Measurements from ENCODE around the gene KHNYN.
A peak's percentile ranks its signal among the peaks of the same experiment; 100 is the strongest.

The KHNYN gene

GRCh38 chr14:24399999-24400718, 29.6 kb upstream of the KHNYN start:
- DNase-seq: peak in 1 of 58 donors; percentile 13

DNA sequence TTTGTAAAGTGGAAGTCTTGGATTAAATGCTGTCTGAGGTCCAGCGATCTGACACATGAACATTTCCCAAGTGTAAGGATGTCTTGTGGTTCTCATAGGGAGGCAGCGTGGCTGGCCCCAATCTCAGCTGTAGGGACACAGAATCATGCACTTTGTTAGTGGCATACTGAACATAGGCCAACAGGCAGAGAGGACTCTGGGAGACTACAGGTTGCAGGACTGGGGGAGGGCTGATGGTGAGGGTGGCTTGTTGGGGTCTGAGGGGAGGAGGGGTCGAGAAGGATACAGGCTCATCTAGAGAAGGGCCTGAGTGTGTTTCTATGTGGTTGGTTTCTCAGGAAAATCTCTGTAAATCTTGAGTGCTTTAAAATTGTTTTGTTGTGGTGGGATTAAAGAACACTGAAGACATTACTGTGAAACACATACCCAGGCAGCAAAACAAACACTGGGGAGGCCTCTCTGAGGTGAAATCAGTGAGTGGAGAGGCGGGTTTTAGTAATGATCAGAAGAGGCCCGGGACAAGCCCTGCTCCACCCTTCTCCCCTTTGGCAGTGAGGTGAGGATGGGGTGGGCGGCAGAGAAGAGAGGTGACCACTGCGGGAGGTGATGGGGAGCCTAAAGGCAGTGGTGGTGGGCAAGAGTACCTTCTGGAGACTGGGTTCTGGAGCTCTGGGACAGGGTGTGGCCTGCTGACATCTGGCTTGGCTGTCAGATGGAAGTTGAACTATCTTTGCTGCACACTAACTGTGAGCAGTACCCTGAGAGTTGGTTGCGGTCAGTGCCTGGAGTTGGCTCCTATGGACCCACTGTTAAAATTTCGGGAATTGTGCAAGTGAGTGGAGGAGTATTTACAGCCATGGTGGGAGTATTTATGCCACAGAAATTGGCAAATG, 27.7 kb upstream of the KHNYN start:
- DNase-seq: no peak

- no peak for DNase-seq
Observed at GRCh38 chr14:24403294-24403998, 26.3 kb upstream of the KHNYN start.

DNA sequence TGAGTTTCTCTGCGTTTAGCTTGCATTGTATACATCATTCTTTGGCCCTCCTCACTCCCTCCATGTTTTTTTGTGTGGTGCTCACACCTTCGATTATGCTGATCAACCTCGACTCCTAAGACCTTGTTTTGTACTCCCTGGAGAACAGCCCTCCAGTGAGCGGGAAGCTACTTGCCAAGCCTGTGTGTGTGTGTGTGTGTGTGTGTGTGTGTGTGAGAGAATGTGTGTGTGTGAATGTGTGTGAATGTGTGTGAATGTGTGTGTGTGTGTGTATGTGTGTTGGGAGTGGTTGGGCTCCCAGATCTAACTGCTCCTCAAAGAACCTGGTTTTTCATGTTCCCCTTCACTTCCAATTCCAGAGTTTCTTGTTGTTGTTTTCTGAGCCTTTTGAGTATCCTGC, 24.9 kb upstream of the KHNYN start:
- no peak for DNase-seq

- DNase-seq: no peak
Observed at GRCh38 chr14:24406416-24406815, 23.3 kb upstream of the KHNYN start.

DNA sequence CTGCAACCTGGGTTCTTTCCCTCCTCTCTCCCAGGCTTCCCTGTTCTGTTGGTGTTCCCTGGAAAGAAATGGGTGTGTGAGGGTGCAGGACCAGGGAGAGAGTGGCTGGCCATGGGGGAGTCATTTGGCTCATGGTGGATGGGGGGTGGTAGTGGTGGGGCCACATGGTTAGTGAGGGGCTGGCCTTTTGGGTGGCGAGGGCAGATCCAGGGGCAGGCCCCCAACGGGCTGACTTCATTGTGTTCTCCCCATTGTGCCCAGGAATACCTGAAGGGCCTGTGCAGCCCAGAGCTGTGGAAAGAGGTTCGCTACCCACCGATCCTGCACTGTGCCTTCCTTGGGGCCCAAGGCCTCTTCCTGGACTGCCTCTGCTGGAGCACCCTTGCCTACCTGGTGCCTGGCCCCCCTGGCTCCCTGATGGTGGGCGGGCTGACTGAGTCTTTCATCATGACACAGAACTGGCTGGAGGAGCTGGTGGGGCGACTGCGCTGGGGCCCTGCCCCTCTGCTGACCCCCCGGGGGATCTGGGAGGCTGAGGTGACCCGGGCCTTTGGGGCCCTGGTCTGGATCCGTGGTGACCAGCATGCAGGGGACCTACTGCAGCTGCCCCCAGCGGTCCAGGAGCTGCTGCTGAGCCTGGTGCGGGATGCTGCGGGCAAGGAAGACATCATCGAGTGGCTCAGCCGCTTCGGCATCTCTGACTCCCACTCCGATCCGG, 22.0 kb upstream of the KHNYN start:
- no peak for DNase-seq

- peak in 2 of 58 donors; percentile 14 to 32 for DNase-seq
Observed at GRCh38 chr14:24408764-24409163, 21.0 kb upstream of the KHNYN start.

- DNase-seq: no peak
Observed at GRCh38 chr14:24409192-24409591, 20.6 kb upstream of the KHNYN start.

DNA sequence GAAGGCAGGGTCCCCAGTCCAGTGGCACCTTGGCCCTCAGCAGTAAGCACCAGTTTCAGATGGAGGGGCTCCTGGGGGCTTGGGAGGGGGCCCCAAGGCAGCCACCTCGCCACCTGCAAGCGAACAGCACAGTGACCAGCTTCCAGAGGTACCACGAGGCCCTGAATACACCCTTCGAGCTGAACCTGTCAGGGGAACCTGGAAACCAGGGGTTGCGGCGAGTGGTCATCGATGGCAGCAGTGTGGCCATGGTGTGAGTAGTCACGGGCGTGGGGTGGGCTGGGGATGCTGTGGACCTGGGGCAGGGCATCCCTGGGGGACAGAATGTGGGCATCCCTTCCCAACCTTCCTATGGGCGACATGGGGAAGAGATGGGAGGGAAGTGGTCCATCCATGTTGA, 19.8 kb upstream of the KHNYN start:
- no peak for DNase-seq

- peak in 3 of 58 donors; percentile 5 to 33 (median 8) for DNase-seq
Observed at GRCh38 chr14:24411443-24412389, 18.0 kb upstream of the KHNYN start.

DNA sequence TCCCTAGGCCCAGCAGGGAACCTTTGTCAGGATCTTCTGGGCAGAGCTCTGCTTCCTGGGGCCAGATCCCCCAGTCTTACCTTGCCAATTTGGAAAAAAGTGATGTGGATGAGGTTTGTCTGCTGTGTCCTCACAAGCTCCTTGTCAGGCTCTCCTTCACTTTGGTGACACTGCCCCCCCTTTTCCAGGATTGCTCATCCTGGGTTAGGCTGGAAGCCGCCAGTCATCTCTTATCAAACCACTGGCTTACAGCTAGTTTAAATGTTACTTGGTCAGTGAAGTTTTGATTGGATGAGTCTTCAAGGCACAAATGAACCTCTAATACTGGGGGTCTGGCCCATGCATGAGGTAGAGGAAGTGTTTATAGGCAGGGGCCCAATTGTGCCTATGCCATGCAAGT, 15.7 kb upstream of the KHNYN start:
- no peak for DNase-seq

DNA sequence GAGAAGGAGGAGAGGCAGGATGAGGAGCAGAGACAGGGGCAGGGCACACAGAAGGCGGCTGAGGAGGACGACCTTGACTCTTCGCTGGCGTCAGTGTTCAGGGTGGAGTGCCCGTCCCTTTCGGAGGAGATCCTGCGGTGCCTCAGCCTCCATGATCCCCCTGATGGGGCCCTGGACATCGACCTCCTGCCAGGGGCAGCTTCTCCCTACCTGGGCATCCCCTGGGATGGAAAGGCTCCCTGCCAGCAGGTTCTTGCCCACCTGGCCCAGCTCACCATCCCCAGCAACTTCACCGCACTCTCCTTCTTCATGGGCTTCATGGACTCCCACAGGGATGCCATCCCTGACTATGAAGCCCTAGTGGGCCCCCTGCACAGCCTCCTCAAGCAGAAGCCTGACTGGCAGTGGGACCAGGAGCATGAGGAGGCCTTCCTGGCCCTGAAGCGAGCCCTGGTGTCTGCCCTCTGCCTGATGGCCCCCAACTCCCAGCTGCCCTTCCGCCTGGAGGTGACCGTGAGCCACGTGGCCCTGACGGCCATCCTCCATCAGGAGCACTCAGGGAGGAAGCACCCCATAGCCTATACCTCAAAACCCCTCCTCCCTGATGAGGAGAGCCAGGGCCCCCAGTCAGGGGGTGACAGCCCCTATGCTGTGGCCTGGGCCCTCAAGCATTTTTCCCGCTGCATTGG, 14.9 kb upstream of the KHNYN start:
- no peak for DNase-seq

DNA sequence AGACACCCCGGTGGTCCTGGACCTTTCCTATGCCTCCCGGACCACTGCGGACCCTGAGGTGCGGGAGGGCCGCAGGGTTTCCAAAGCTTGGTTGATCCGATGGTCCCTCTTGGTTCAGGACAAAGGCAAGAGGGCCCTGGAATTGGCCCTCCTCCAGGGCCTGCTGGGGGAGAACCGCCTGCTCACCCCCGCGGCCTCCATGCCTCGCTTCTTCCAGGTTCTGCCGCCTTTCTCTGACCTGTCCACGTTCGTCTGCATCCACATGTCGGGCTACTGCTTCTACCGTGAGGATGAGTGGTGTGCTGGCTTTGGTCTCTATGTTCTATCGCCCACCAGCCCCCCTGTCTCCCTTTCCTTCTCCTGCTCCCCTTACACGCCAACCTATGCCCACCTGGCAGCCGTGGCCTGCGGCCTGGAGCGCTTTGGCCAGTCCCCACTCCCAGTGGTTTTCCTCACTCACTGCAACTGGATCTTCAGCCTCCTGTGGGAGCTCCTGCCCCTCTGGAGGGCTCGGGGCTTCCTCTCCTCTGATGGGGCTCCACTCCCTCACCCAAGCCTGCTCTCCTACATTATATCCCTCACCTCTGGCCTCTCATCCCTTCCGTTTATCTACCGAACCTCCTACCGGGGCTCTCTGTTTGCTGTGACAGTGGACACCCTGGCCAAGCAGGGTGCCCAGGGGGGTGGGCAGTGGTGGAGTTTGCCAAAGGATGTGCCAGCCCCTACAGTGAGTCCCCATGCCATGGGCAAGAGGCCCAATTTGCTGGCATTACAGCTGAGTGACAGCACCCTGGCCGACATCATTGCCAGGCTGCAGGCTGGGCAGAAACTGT, 14.1 kb upstream of the KHNYN start:
- no peak for DNase-seq

DNA sequence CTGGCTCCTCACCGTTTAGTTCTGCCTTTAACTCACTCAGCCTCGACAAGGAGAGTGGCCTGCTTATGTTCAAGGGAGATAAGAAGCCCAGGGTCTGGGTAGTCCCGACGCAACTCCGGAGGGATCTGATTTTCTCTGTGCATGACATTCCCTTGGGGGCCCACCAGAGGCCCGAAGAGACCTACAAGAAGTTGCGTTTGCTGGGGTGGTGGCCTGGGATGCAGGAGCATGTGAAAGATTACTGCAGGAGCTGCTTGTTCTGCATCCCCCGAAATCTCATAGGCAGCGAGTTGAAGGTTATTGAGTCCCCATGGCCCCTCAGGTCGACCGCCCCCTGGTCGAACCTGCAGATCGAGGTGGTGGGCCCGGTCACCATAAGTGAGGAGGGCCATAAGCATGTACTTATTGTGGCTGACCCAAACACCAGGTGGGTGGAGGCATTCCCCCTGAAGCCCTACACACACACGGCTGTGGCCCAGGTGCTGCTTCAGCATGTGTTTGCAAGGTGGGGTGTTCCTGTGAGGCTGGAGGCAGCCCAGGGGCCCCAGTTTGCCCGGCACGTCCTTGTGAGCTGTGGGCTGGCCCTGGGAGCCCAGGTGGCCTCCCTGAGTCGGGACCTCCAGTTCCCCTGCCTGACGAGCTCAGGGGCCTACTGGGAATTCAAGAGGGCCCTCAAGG, 13.4 kb upstream of the KHNYN start:
- no peak for DNase-seq

GRCh38 chr14:24416932-24417619, 12.7 kb upstream of the KHNYN start:
- DNase-seq: no peak

- no peak for DNase-seq
Observed at GRCh38 chr14:24417832-24418491, 11.8 kb upstream of the KHNYN start.

- no peak for DNase-seq
Observed at GRCh38 chr14:24418492-24418873, 11.3 kb upstream of the KHNYN start.
